Mesothelial cell of epicardium (in vitro differentiated cells): Measurements from ENCODE around the gene PSME2. TPM values are rescaled to one million over a fixed set of nuclear protein-coding genes. Genes with fewer than 3 reads are reported as not detected.

Experiments
- DNase-seq, 2 experiments: peaks; one replicate each; pipeline ENCODE4 v3.0.0; 2021; ENCODE audit warnings: low spot score in 2 of 2; ENCODE audit not compliant: unreplicated experiment in 2 of 2
- H3K27ac Mint-ChIP-seq: 2 replicates; pipeline ENCODE4 v1.8.0; 2021; ENCODE audit warnings: mixed read lengths
- H3K27me3 Mint-ChIP-seq: 2 replicates; pipeline ENCODE4 v1.8.0; 2021; ENCODE audit warnings: low read depth, mixed read lengths
- H3K36me3 Mint-ChIP-seq: 2 replicates; pipeline ENCODE4 v1.8.0; 2021; ENCODE audit warnings: mixed read lengths
- H3K4me1 Mint-ChIP-seq: 2 replicates; pipeline ENCODE4 v1.8.0; 2021; ENCODE audit warnings: mixed read lengths
- H3K4me3 Mint-ChIP-seq: 2 replicates; pipeline ENCODE4 v1.8.0; 2021; ENCODE audit warnings: mild to moderate bottlenecking, moderate library complexity, mixed read lengths
- H3K9me3 Mint-ChIP-seq: 2 replicates; pipeline ENCODE4 v1.8.0; 2021; ENCODE audit warnings: mixed read lengths
- total RNA-seq: library from RNA; stranded (reverse); gene quantifications from 3 replicates; pipeline ENCODE4 v1.2.1, GENCODE V29; 2021
- TF ChIP-seq, protein P1 (sequence below): fragments of 200-600 bp; sonication (generic); IDR thresholded peaks from one replicate; pipeline ENCODE4 v1.5.0; 2021; ENCODE audit warnings: antibody characterized with exemption; ENCODE audit not compliant: unreplicated experiment

Gene PSME2
- total RNA-seq, 1 donor from 2014 or later, result 148 TPM

GRCh38 chr14:24150061-24150460, 3.7 kb upstream of the PSME2 start:
- peaks cover 27% of the 10 kb centered on the region for H3K4me1 Mint-ChIP-seq

GRCh38 chr14:24149302-24149969, 3.0 kb upstream of the PSME2 start:
- DNase-seq, result no peak
- Mint-ChIP-seq H3K27me3 (no peaks in the 10 kb centered on the region), H3K4me1 (peaks cover 27% of the 10 kb centered on the region), H3K9me3 (no peaks in the 10 kb centered on the region), H3K36me3 (peaks cover 22% of the 10 kb centered on the region), H3K27ac (no peak overlapping the region), H3K4me3 (peak overlapping the region; percentile 99)
- TF ChIP-seq, protein P1, sequence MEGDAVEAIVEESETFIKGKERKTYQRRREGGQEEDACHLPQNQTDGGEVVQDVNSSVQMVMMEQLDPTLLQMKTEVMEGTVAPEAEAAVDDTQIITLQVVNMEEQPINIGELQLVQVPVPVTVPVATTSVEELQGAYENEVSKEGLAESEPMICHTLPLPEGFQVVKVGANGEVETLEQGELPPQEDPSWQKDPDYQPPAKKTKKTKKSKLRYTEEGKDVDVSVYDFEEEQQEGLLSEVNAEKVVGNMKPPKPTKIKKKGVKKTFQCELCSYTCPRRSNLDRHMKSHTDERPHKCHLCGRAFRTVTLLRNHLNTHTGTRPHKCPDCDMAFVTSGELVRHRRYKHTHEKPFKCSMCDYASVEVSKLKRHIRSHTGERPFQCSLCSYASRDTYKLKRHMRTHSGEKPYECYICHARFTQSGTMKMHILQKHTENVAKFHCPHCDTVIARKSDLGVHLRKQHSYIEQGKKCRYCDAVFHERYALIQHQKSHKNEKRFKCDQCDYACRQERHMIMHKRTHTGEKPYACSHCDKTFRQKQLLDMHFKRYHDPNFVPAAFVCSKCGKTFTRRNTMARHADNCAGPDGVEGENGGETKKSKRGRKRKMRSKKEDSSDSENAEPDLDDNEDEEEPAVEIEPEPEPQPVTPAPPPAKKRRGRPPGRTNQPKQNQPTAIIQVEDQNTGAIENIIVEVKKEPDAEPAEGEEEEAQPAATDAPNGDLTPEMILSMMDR, result no peak

More at GRCh38 chr14:24150061-24150460, 3.7 kb upstream of the PSME2 start:
- Mint-ChIP-seq H3K27me3 (no peaks in the 10 kb centered on the region), H3K36me3 (peaks cover 27% of the 10 kb centered on the region), H3K9me3 (no peaks in the 10 kb centered on the region), H3K4me3 (no peak overlapping the region), H3K27ac (no peak overlapping the region)
- DNase-seq, result no peak
- TF ChIP-seq, protein P1, result no peak

GRCh38 chr14:24147761-24148428, 1.5 kb upstream of the PSME2 start:
- no peak for DNase-seq
- peak overlapping the region; percentile 77 for H3K27ac Mint-ChIP-seq
- TF ChIP-seq, protein P1, result no peak
- H3K4me1 Mint-ChIP-seq, result peaks cover 30% of the 10 kb centered on the region
- no peaks in the 10 kb centered on the region for H3K27me3 Mint-ChIP-seq
- peak overlapping the region; percentile 99 for H3K4me3 Mint-ChIP-seq
- H3K36me3 Mint-ChIP-seq, result peaks cover 21% of the 10 kb centered on the region
- no peaks in the 10 kb centered on the region for H3K9me3 Mint-ChIP-seq

DNA sequence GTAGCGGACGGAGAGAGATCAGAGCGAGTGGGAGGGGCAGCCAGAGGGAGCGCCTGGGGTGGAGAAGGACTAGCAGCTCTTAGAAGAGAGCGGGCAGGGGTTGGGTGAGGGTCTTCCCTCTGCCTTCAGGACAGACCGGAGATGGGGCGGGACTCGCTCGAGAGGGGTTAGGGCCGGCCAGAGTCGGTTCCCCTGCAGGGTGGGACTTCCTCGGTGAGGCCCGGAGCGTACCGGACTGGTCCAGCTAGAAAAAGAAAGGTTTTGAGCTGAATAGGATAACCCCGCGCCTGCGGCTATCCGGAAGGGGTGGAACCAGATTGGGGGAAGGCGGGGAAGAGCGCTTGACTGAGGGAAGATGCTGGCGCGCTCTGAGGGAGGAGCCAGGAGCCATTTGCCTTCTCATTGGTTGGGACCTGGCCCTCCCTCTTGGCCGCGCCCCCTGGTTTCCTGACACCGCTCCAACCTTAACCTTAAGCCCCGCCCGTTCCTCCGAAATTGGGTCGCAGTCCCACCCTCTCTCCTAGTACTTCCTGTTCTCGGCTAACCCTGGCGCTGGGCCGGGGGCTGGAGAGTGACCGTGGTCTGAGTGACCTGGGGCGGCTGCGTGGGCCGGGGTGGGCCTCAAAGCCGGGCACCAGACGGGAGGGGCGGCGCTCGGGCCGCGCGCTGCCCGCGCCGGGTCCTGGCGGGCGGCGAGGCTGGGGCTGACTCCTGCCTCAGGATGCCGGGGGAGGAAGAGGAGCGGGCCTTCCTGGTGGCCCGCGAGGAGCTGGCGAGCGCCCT, 759 bp upstream of the PSME2 start, which contains the start of gene RNF31:
Gene RNF31 (plus strand): TSS at position 521 of the 783 bp plus-strand sequence. CDS start 201 bp downstream, at position 722.
- TF ChIP-seq, protein P1, result no peak
- H3K27ac Mint-ChIP-seq, result peak within 1 kb of the TSS; percentile 99
- peak within 1 kb of the TSS; percentile 99 for H3K4me3 Mint-ChIP-seq
- H3K9me3 Mint-ChIP-seq, result no peaks in the 10 kb centered on the region
- H3K27me3 Mint-ChIP-seq, result no peaks in the 10 kb centered on the region
- peak; percentile 93 to 94 for DNase-seq
- H3K4me1 Mint-ChIP-seq, result peaks cover 36% of the 10 kb centered on the region
- H3K36me3 Mint-ChIP-seq, result peaks cover 19% of the 10 kb centered on the region

GRCh38 chr14:24145690-24146452, 539 bp downstream of the PSME2 start:
- H3K4me1 Mint-ChIP-seq, result peaks cover 41% of the 10 kb centered on the region
- H3K4me3 Mint-ChIP-seq, result peak overlapping the region; percentile 99
- H3K27me3 Mint-ChIP-seq, result no peaks in the 10 kb centered on the region
- no peaks in the 10 kb centered on the region for H3K9me3 Mint-ChIP-seq
- peak overlapping the region; percentile 99 for H3K27ac Mint-ChIP-seq
- no peak for DNase-seq
- TF ChIP-seq, protein P1, result no peak
- peaks cover 12% of the 10 kb centered on the region for H3K36me3 Mint-ChIP-seq
